ENCODE data around the gene RCBTB2.
A peak's percentile ranks its signal among the peaks of the same experiment; 100 is the strongest.

Gene RCBTB2

GRCh38 chr13:48563626-48564025, 30.7 kb upstream of the RCBTB2 start:
- no peak for DNase-seq (ENCODE audit: low read depth in 2 of 2)

- DNase-seq (ENCODE audit: low read depth in 2 of 2): peak; percentile 41 to 60
These were observed 29.6 kb upstream of the RCBTB2 start for GRCh38 chr13:48562296-48563066.

GRCh38 chr13:48561466-48562235, 28.8 kb upstream of the RCBTB2 start:
- DNase-seq (ENCODE audit: low read depth in 2 of 2): no peak

GRCh38 chr13:48560657-48561337, 27.9 kb upstream of the RCBTB2 start:
- DNase-seq (ENCODE audit: low read depth in 2 of 2): no peak

GRCh38 chr13:48559638-48560320, 26.9 kb upstream of the RCBTB2 start:
- no peak for DNase-seq (ENCODE audit: low read depth in 2 of 2)

- no peak for DNase-seq (ENCODE audit: low read depth in 2 of 2)
These were observed 23.9 kb upstream of the RCBTB2 start for GRCh38 chr13:48556817-48557216.

- DNase-seq (ENCODE audit: low read depth in 2 of 2): no peak
These were observed 22.6 kb upstream of the RCBTB2 start for GRCh38 chr13:48555441-48555840.

GRCh38 chr13:48551329-48551728, 18.4 kb upstream of the RCBTB2 start:
- no peak for DNase-seq (ENCODE audit: low read depth in 2 of 2)

- DNase-seq (ENCODE audit: low read depth in 2 of 2): no peak
These were observed 16.8 kb upstream of the RCBTB2 start for GRCh38 chr13:48549658-48550057.

- DNase-seq (ENCODE audit: low read depth in 2 of 2): no peak
These were observed 14.8 kb upstream of the RCBTB2 start for GRCh38 chr13:48547663-48548092.

GRCh38 chr13:48545608-48546007, 12.7 kb upstream of the RCBTB2 start:
- DNase-seq (ENCODE audit: low read depth in 2 of 2): no peak

- no peak for DNase-seq (ENCODE audit: low read depth in 2 of 2)
These were observed 9.9 kb upstream of the RCBTB2 start for GRCh38 chr13:48542581-48543341.

- DNase-seq (ENCODE audit: low read depth in 2 of 2): no peak
These were observed 9.3 kb upstream of the RCBTB2 start for GRCh38 chr13:48542138-48542537.

- DNase-seq (ENCODE audit: low read depth in 2 of 2): no peak
These were observed 6.7 kb upstream of the RCBTB2 start for GRCh38 chr13:48539550-48539949.

GRCh38 chr13:48536621-48537250, 3.9 kb upstream of the RCBTB2 start:
- DNase-seq (ENCODE audit: low read depth in 2 of 2): no peak

GRCh38 chr13:48535766-48536165, 2.9 kb upstream of the RCBTB2 start:
- DNase-seq (ENCODE audit: low read depth in 2 of 2): no peak

- no peak for DNase-seq (ENCODE audit: low read depth in 2 of 2)
These were observed 2.1 kb upstream of the RCBTB2 start for GRCh38 chr13:48534911-48535501.

- no peak for DNase-seq (ENCODE audit: low read depth in 2 of 2)
These were observed 1.2 kb upstream of the RCBTB2 start for GRCh38 chr13:48533961-48534600.

- DNase-seq (ENCODE audit: low read depth in 2 of 2): no peak
These were observed 699 bp downstream of the RCBTB2 start for GRCh38 chr13:48532256-48532505.

Measured in activated CD8-positive, alpha-beta memory T cell treated with anti-CD3 and anti-CD28 coated beads for 4 hours (primary cell).